Aorta (tissue), 5 donors: ENCODE measurements around the gene EEPD1. TPM values are rescaled to one million over a fixed set of nuclear protein-coding genes. Genes with fewer than 3 reads are reported as not detected.
A peak's percentile ranks its signal among the peaks of the same experiment; 100 is the strongest.

Source experiments
- ATAC-seq: fragments of 200-7000 bp; cut with Tn5 transposase; one replicate; pipeline ENCODE4 v1.9.1; 2022; ENCODE audit warnings: moderate library complexity; ENCODE audit not compliant: low FRiP score
- DNase-seq, 2 donors: peaks; one replicate each; pipeline ENCODE4 v3.0.0-alpha.2; 2020
- H3K27ac ChIP-seq, 2 donors: one replicate each; pipeline ENCODE4 v1.5.1; 2013; ENCODE audit warnings: low read length in 2 of 2, mild to moderate bottlenecking in 2 of 2, moderate library complexity in 2 of 2, control low read depth in 1 of 2, inconsistent platforms in 1 of 2, low read depth in 1 of 2
- H3K27me3 ChIP-seq, 2 donors: one replicate each; pipeline ENCODE4 v1.6.1; 2013; ENCODE audit warnings: control low read depth in 1 of 2, low read length in 1 of 2, mild to moderate bottlenecking in 1 of 2, moderate library complexity in 1 of 2; ENCODE audit not compliant: insufficient read depth in 2 of 2, control insufficient read depth in 1 of 2
- H3K36me3 ChIP-seq, 2 donors: one replicate each; pipeline ENCODE4 v1.6.1; 2013; ENCODE audit warnings: control low read depth in 1 of 2, low read length in 1 of 2, mild to moderate bottlenecking in 1 of 2; ENCODE audit not compliant: insufficient read depth in 2 of 2, control insufficient read depth in 1 of 2
- H3K4me1 ChIP-seq, 2 donors: one replicate each; pipeline ENCODE4 v1.6.1; 2013; ENCODE audit warnings: low read length in 2 of 2, control low read depth in 1 of 2, mild to moderate bottlenecking in 1 of 2, moderate library complexity in 1 of 2; ENCODE audit not compliant: insufficient read depth in 2 of 2, control insufficient read depth in 1 of 2
- H3K4me3 ChIP-seq, 2 donors: one replicate each; pipeline ENCODE4 v1.5.1; 2013; ENCODE audit warnings: low read length in 2 of 2, control low read depth in 1 of 2, mild to moderate bottlenecking in 1 of 2
- H3K9me3 ChIP-seq: one replicate; pipeline ENCODE4 v1.6.1; 2013; ENCODE audit warnings: mild to moderate bottlenecking, low read length; ENCODE audit not compliant: control insufficient read depth
- WGBS, 2 donors: extraction: QIAGEN DNeasy Blood & Tissue Kit; methylation state at CpG; one replicate each; pipeline ENCODE4 v1.1.7; 2013; 5-methylcytosine and 5-hydroxymethylcytosine counted together
- intact Hi-C, 2 donors: fragments of 100-400 bp; cut with DNase I; formaldehyde crosslinking; loops; one replicate each; pipeline versions ENCODE4 v1.14.2 to v1.15.0; 2022
- polyA plus RNA-seq, 2 donors: library from polyadenylated mRNA; stranded (reverse); fragments of 200-250 nt; gene quantifications; one replicate each; pipeline ENCODE4 v1.2.3, GENCODE V29; 2013
- total RNA-seq, 2 donors: library from RNA; stranded (reverse); fragmentation: NEBNext Ultra II Directional; extraction: Animal tissue kit (Norgen Biotek cat#: 25700); gene quantifications; one replicate each; pipeline ENCODE4 v1.2.1, GENCODE V29; 2021
- donor health status: healthy with polysubstance abuse.
- donor health status: Bipolar disorder and iron deficiency.
- donor health status: DM: no; HTN: no; CAD: no.
- donor health status: DM: no; HTN: no; CAD: no.
- donor health status: DM: yes; HTN: yes; CAD: no.

The EEPD1 gene
- total and polyA plus RNA-seq, 4 donors: 12.4 to 100 (median 14.9) TPM

DNA sequence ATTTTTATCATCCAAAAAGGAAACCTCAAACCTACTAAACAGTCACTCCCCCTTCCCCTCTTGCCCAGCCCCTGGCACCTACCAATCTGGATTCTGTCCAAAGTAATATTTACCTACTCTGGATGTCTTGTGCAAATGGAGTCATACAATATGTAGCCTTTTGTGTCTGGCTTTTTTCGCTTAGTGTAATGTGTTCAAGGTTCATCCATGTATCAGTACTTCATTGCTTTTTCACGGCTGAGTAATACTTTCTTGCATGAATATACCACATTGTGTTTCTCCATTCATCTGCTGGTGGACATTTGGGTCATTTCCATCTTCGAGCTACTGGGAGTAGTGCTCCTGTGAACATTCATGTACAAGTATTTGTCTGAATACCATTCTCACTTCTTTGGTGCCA lies 113.6 kb downstream of the EEPD1 start:
- WGBS, 2 donors: 96 to 98% methylated on average over 3 of the region's 3 CpGs
- no peak for ATAC-seq
- no peak for DNase-seq
- intact Hi-C loops: no loop called here
- H3K4me1 ChIP-seq: peaks cover 3 to 9% of the 10 kb centered on the region in 2 donors
- no peaks in the 10 kb centered on the region for H3K9me3 ChIP-seq
- no peak overlapping the region for H3K27ac ChIP-seq
- no peaks in the 10 kb centered on the region for H3K27me3 ChIP-seq
- no peaks in the 10 kb centered on the region for H3K36me3 ChIP-seq
- H3K4me3 ChIP-seq: no peak overlapping the region

DNA sequence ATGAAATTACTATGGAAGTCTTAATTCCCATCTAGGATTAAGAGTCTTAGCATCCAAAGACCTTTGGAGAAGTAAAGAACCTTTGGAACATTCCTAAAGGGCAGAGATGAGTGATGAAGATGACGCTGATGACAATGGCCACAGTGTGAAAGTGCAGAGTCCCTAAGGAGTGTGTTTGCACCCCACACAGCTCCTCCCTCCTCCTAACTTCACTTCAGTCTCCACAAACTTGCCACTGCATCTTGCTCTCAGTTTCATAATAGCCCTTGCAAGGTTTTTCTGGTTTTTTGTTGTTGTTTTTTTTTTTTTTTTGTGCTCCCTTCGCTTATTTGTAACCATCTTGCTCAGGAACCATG lies 119.1 kb downstream of the EEPD1 start:
- WGBS, 2 donors: 92 to 99% methylated on average over 2 of the region's 2 CpGs

DNA sequence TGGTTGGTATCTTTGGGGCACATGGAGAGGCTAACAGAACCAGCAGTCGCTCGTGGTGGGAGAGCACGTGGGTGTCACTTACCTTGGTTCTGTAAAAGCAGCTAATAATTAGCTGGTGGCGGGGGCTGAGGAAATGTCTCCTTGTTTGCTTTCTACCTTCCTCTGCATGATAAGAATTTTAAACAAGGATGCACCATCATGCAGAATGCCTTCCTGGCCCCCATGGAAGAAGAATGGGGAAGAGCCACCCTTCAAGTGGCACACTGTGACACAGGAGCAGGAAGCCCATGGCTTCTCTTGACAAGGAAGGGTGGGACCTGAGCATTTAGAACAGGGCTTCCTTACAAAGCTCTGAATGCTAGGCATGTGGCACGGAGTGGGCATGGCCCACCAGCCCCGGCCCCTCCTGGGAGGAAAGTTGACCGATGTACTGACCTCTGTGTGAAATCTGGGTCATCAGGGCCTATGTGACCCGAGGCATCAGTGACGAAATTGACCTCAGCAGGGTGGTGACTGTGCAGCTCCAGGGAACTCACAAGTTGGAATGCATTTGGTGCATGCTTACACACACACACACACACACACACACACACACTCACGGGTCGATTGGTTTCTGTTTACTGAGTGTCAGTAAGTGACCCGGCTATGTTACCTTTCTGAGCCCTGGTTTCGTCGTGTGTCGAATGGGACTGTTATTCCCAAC lies 119.7 kb downstream of the EEPD1 start:
- intact Hi-C loops: no loop called here
- WGBS, 2 donors: 63 to 82% methylated on average over 15 of the region's 15 CpGs
- H3K9me3 ChIP-seq: no peaks in the 10 kb centered on the region
- H3K27me3 ChIP-seq: no peaks in the 10 kb centered on the region
- H3K36me3 ChIP-seq: no peaks in the 10 kb centered on the region
- H3K4me1 ChIP-seq: peaks cover 0 to 9% of the 10 kb centered on the region in 2 donors
- H3K4me3 ChIP-seq: no peak overlapping the region
- ATAC-seq: no peak
- no peak for DNase-seq
- no peak overlapping the region for H3K27ac ChIP-seq

More for the DNA sequence above, 119.1 kb downstream of the EEPD1 start:
- Histone ChIP-seq H3K27ac (no peak overlapping the region), H3K4me1 (peaks cover 0 to 9% of the 10 kb centered on the region in 2 donors), H3K9me3 (no peaks in the 10 kb centered on the region), H3K36me3 (no peaks in the 10 kb centered on the region), H3K4me3 (no peak overlapping the region), H3K27me3 (no peaks in the 10 kb centered on the region)
- intact Hi-C loops: no loop called here
- DNase-seq: no peak
- ATAC-seq: no peak

DNA sequence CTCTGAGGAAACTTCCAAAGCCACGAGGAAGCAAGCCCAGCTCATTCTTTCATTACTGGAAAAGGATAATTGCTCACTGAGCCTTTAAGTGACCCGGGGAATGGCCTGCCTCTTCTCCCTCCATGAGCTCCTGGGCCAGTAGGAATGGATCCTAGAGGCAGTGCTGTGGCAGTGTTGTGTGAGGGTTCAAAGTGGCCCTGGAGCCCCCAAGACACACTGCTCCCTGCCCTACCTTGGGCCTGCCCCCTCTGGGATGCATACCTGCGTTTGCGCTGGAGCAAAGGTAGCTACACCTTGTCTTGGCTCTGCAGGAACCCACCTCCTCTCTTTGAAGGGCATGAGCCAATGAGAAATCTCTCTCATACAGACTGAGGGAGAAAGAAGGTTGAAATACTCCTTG lies 120.8 kb downstream of the EEPD1 start:
- WGBS, 2 donors: 49 to 56% methylated on average over 4 of the region's 4 CpGs
- H3K9me3 ChIP-seq: no peaks in the 10 kb centered on the region
- intact Hi-C loops: no loop called here
- no peak overlapping the region for H3K4me3 ChIP-seq
- peaks cover 0 to 17% of the 10 kb centered on the region in 2 donors for H3K4me1 ChIP-seq
- H3K36me3 ChIP-seq: no peaks in the 10 kb centered on the region
- no peak for DNase-seq
- H3K27ac ChIP-seq: no peak overlapping the region
- no peaks in the 10 kb centered on the region for H3K27me3 ChIP-seq
- ATAC-seq: no peak

DNA sequence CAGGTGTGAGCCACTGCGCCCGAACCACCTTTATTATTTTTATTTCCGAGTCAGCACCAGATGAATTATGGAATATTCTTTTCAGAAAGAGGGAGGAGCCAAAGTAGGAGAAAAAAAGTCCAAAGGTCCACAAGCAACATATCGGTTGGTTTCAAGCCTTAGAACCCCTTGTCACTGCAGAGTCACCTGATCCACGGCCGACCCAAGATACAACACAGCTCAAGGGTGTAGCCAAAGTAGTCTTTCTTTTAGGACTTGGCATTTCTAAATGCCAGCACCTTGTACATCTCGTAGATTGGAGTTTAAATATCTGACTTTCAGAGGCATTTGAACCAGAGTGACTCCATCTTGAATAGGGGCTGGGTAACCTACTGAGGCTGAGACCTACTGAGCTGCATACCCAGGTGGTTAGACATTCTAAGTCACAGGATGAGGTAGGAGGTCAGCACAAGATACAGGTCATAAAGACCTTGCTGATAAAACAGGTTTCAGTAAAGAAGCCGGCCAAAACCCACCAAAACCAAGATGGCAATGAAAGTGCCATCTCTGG lies 122.8 kb downstream of the EEPD1 start:
- H3K27ac ChIP-seq: no peak overlapping the region

DNA sequence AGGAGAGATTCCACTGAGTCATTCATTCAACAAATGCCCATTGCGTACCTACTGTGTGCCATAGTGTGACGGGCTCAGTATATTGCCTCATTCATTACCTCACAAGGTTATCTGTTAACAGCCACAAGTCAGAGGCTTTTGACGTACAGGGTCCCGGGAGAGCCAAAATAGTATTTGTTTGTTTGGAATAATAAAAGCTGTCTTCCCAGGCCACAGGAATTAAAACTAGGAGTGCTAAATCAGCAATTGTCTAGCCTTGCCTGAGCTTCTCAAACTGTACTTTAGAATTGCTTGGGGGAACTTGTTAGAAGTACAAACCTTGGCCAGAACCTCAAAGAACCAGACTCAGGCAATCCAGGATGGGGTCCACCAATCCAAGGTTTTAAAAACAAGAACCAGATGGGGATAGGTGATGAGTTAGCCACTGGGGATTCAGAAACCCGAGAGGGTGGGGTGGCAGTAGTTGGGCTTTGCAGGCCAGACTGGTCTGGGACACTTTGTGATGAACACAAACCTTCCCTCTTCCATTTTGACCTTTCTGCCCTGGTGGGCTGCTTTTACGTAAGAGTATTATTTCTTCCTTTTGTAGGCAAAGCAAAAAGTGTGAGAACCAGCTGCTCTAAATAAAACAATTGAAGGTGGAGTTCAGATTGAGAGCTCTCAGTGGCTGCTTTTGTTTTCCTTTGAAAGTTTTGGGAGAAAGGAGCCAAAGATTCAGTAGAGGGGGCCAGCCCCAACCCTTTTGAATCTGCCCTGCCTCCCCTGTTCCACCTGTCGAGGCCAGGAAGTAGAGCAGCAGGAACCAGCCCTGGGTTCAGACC lies 123.6 kb downstream of the EEPD1 start:
- DNase-seq: no peak
- intact Hi-C loops: loop anchor here in 1 of 2 donors (1.0 kb wide), 1 partner anchor 42 kb away; no protein-coding TSS in a partner anchor
- Histone ChIP-seq H3K27ac (no peak overlapping the region), H3K4me3 (no peak overlapping the region), H3K27me3 (no peaks in the 10 kb centered on the region), H3K4me1 (peaks cover 0 to 17% of the 10 kb centered on the region in 2 donors), H3K9me3 (no peaks in the 10 kb centered on the region), H3K36me3 (no peaks in the 10 kb centered on the region)
- ATAC-seq: no peak
- WGBS, 2 donors: 77 to 84% methylated on average over 7 of the region's 7 CpGs

More for the DNA sequence above, 122.8 kb downstream of the EEPD1 start:
- DNase-seq: no peak
- Histone ChIP-seq H3K27me3 (no peaks in the 10 kb centered on the region), H3K9me3 (no peaks in the 10 kb centered on the region), H3K4me3 (no peak overlapping the region), H3K4me1 (peaks cover 0 to 17% of the 10 kb centered on the region in 2 donors), H3K36me3 (no peaks in the 10 kb centered on the region)
- intact Hi-C loops: no loop called here
- no peak for ATAC-seq
- WGBS, 2 donors: 85 to 92% methylated on average over 8 of the region's 8 CpGs

DNA sequence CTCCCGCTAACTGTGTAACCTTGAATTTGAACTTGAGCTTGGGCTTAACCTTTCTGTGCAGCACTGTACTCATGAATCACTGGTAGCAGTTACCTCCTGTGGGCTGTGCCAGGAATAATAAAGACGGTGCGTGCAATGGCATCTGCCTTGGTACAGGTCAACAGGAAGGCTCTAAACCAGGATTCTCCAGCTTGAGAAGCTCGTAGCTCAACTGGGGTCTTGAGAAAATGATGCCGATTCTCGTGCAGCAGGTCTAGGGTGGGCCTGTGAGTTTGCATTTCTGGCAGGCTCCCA lies 124.1 kb downstream of the EEPD1 start:
- 66 to 68% methylated on average over 6 of the region's 6 CpGs for WGBS, 2 donors
- peaks cover 0 to 17% of the 10 kb centered on the region in 2 donors for H3K4me1 ChIP-seq
- peak; percentile 17 for ATAC-seq
- intact Hi-C loops: loop anchor here in 1 of 2 donors (1.0 kb wide), 1 partner anchor 43 kb away; no protein-coding TSS in a partner anchor
- H3K27ac ChIP-seq: no peak overlapping the region
- H3K36me3 ChIP-seq: no peaks in the 10 kb centered on the region
- H3K9me3 ChIP-seq: no peaks in the 10 kb centered on the region
- DNase-seq: no peak
- no peak overlapping the region for H3K4me3 ChIP-seq
- H3K27me3 ChIP-seq: no peaks in the 10 kb centered on the region

DNA sequence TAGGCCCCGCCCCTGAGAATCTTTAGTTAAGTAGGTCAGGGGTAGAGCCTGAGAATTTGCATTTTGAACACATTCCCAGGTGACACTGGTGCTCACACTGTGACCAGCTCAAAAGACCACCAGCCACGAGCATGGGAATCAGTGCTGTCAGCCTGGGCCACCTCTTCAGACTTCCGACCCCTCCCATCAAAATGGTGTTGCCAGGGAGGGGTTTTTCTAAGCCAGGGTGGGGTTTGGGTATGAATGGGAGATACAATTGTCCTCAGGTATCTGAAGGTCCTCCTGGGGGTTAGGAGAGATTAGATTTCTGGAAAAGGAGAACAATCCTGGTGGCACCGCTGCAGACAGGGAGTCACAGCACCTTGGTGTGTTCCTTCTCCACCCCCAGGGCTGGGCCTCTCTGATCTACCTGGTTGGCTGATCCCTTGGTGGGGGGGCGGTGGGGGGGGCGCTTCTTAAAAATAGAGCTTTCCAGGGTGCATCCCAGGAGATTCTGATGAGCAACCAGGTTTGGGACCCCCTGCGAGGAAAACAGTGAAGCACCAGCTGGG lies 125.1 kb downstream of the EEPD1 start:
- intact Hi-C loops: no loop called here
- DNase-seq (peak in 1 of 2 donors; percentile 16), ATAC-seq (no peak)
- no peaks in the 10 kb centered on the region for H3K9me3 ChIP-seq
- H3K4me1 ChIP-seq: peaks cover 0 to 17% of the 10 kb centered on the region in 2 donors
- no peak overlapping the region for H3K27ac ChIP-seq
- no peaks in the 10 kb centered on the region for H3K36me3 ChIP-seq
- 78 to 84% methylated on average over 7 of the region's 7 CpGs for WGBS, 2 donors
- H3K4me3 ChIP-seq: no peak overlapping the region
- H3K27me3 ChIP-seq: no peaks in the 10 kb centered on the region
